ENCODE measurements around the gene ZNF24.
A peak's percentile ranks its signal among the peaks of the same experiment; 100 is the strongest.

The ZNF24 gene

GRCh38 chr18:35343936-35344735, at the start of gene ZNF24:
ZNF24 (minus strand) TSS chr18:35344420; CDS start chr18:35340650, 3,770 bp downstream.
- TF ChIP-seq, protein P1, sequence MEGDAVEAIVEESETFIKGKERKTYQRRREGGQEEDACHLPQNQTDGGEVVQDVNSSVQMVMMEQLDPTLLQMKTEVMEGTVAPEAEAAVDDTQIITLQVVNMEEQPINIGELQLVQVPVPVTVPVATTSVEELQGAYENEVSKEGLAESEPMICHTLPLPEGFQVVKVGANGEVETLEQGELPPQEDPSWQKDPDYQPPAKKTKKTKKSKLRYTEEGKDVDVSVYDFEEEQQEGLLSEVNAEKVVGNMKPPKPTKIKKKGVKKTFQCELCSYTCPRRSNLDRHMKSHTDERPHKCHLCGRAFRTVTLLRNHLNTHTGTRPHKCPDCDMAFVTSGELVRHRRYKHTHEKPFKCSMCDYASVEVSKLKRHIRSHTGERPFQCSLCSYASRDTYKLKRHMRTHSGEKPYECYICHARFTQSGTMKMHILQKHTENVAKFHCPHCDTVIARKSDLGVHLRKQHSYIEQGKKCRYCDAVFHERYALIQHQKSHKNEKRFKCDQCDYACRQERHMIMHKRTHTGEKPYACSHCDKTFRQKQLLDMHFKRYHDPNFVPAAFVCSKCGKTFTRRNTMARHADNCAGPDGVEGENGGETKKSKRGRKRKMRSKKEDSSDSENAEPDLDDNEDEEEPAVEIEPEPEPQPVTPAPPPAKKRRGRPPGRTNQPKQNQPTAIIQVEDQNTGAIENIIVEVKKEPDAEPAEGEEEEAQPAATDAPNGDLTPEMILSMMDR (IDR thresholded peaks at IDR 0.05; ENCODE audit: insufficient read depth, missing control alignments), result no peak
- peak; percentile 98 for DNase-seq (ENCODE audit: insufficient read length, low spot score)
- no peak for FAIRE-seq

- TF ChIP-seq, protein P1 (IDR thresholded peaks at IDR 0.05; ENCODE audit: insufficient read depth, missing control alignments), result no peak
- FAIRE-seq, result peak; percentile 16
- no peak for DNase-seq (ENCODE audit: insufficient read length, low spot score)
These were observed 49.5 kb upstream of the ZNF24 start for GRCh38 chr18:35393716-35394115.

DNA sequence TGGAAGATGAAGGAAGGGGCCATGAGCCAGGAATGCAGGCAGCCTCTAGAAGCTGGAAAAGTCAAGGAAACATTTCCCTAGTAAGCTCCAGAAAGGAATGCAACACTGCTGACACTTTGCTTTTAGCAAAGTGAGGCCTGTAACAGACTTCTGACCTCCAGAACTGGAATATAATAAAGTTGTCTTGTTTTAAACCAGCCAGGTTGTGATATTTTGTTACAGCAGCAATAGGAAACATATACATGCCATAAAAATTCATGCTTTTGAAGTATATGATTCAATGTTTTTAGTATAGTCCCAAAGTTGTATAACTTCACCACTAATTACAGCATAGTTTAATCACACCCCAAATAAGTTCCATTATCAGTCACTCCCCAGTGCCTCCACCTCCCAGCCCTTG, 48.2 kb upstream of the ZNF24 start:
- TF ChIP-seq, protein P1 (IDR thresholded peaks at IDR 0.05; ENCODE audit: insufficient read depth, missing control alignments), result no peak
- FAIRE-seq, result no peak
- DNase-seq (ENCODE audit: insufficient read length, low spot score), result no peak

DNA sequence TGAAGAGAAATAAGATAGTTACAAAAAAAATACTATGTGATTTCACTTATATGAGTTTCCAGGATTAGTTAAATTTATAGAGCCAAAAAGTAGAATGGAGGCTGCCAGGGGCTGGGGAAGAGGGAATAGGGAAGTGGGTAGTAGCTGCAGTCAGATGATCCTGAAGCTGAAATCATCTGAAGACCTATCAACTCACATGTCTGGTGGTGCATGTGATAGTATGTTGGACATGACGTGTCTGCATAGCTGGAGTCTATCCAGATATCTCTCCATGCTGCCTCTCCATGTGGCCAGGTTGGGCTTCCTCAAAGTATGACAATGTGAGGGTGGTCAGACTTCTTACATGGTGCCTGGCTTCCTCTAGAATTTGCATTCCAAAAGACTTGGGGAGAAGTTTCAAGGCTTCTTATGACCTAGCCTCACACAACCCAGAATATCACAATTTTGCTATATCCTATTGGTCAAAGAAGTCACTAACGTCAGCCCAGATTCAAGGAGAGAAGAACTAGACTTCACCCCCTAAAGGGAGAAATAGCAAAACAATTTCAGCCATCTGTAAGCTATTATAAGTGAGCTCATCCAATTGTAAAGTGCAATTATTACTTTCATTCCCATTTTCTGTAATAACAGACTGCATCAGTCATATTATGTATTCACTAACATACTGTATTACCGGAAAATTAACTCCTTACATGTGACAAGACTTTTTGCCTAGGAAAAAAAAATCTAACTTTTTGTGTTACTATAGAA, 46.9 kb upstream of the ZNF24 start:
- TF ChIP-seq, protein P1 (IDR thresholded peaks at IDR 0.05; ENCODE audit: insufficient read depth, missing control alignments), result no peak
- no peak for FAIRE-seq
- no peak for DNase-seq (ENCODE audit: insufficient read length, low spot score)

- no peak for FAIRE-seq
- DNase-seq (ENCODE audit: insufficient read length, low spot score), result no peak
- TF ChIP-seq, protein P1 (IDR thresholded peaks at IDR 0.05; ENCODE audit: insufficient read depth, missing control alignments), result no peak
These were observed 44.9 kb upstream of the ZNF24 start for GRCh38 chr18:35389095-35389618.

DNA sequence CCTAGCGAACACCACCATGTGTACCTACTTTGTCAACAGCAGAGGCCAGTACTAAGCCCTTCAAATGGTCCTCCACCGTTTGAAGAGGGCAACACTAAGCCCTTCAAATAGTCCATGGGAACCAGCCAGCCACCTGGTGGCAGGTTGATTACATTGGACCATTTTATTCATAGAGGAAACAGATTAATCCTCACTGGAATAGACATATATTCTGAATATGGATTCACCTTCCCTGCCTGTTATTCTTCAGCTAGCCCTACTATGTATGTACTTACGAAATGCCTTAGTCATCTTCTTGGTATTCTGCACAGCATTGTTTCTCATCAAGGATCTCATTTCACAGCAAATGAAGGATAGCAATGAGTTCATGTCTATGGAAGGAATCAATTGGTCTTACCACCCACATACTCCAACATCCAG, 42.9 kb upstream of the ZNF24 start:
- no peak for FAIRE-seq
- DNase-seq (ENCODE audit: insufficient read length, low spot score), result no peak
- TF ChIP-seq, protein P1 (IDR thresholded peaks at IDR 0.05; ENCODE audit: insufficient read depth, missing control alignments), result no peak

Data from D721Med (cell line).